ENCODE results near the gene CASP7. TPM values are rescaled to one million over a fixed set of nuclear protein-coding genes. Genes with fewer than 3 reads are reported as not detected.

CASP7 gene
- total RNA-seq, 2 donors from 2014 or later, result 23.1 to 27.5 TPM

GRCh38 chr10:113641702-113642101 is 38.0 kb upstream of the CASP7 start:
- Histone ChIP-seq H3K27me3 (replicated peaks; ENCODE audit: insufficient read depth) (no peaks in the 10 kb centered on the region), H3K36me3 (no peaks in the 10 kb centered on the region), H3K27ac (no peak overlapping the region), H3K4me3 (no peak overlapping the region), H3K9me3 (no peaks in the 10 kb centered on the region), H3K4me1 (replicated peaks) (no peaks in the 10 kb centered on the region)
- intact Hi-C loops (cut with DNase I), result no loop called here
- DNase-seq (ENCODE audit: low spot score), result no peak
- no peak for TF ChIP-seq POLR2A (IDR thresholded peaks at IDR 0.05)
- no peak for TF ChIP-seq POLR2AphosphoS5 (IDR thresholded peaks at IDR 0.05)
- no peak for TF ChIP-seq CTCF (IDR thresholded peaks at IDR 0.05)
- WGBS, result 73% methylated on average over 4 of the region's 4 CpGs

GRCh38 chr10:113643183-113643582 is 36.5 kb upstream of the CASP7 start:
- H3K27me3 ChIP-seq (replicated peaks; ENCODE audit: insufficient read depth), result no peaks in the 10 kb centered on the region

GRCh38 chr10:113644185-113645120 is 35.3 kb upstream of the CASP7 start:
- Histone ChIP-seq H3K27ac (no peak overlapping the region), H3K4me3 (no peak overlapping the region), H3K27me3 (replicated peaks; ENCODE audit: insufficient read depth) (no peaks in the 10 kb centered on the region), H3K9me3 (no peaks in the 10 kb centered on the region), H3K36me3 (no peaks in the 10 kb centered on the region), H3K4me1 (replicated peaks) (no peaks in the 10 kb centered on the region)
- DNase-seq (ENCODE audit: low spot score), result no peak
- intact Hi-C loops (cut with DNase I), result no loop called here
- TF ChIP-seq POLR2A (IDR thresholded peaks at IDR 0.05) (no peak), POLR2AphosphoS5 (IDR thresholded peaks at IDR 0.05) (no peak), CTCF (IDR thresholded peaks at IDR 0.05) (no peak)
- 26% methylated on average over 7 of the region's 7 CpGs for WGBS

More at GRCh38 chr10:113643183-113643582, 36.5 kb upstream of the CASP7 start:
- no peaks in the 10 kb centered on the region for H3K4me1 ChIP-seq (replicated peaks)
- 50% methylated on average over 4 of the region's 4 CpGs for WGBS
- H3K9me3 ChIP-seq, result no peaks in the 10 kb centered on the region
- H3K4me3 ChIP-seq, result no peak overlapping the region
- H3K36me3 ChIP-seq, result no peaks in the 10 kb centered on the region
- TF ChIP-seq POLR2AphosphoS5 (IDR thresholded peaks at IDR 0.05) (no peak), POLR2A (IDR thresholded peaks at IDR 0.05) (no peak), CTCF (IDR thresholded peaks at IDR 0.05) (no peak)
- intact Hi-C loops (cut with DNase I), result no loop called here
- H3K27ac ChIP-seq, result no peak overlapping the region
- no peak for DNase-seq (ENCODE audit: low spot score)

- DNase-seq (ENCODE audit: low spot score), result no peak
- WGBS, result 86% methylated on average over 10 of the region's 10 CpGs
Observed at GRCh38 chr10:113646336-113647201, 33.1 kb upstream of the CASP7 start.

More at GRCh38 chr10:113646336-113647201, 33.1 kb upstream of the CASP7 start:
- Histone ChIP-seq H3K36me3 (no peaks in the 10 kb centered on the region), H3K4me3 (no peak overlapping the region), H3K27ac (no peak overlapping the region), H3K27me3 (replicated peaks; ENCODE audit: insufficient read depth) (no peaks in the 10 kb centered on the region), H3K9me3 (no peaks in the 10 kb centered on the region), H3K4me1 (replicated peaks) (no peaks in the 10 kb centered on the region)
- intact Hi-C loops (cut with DNase I), result no loop called here
- TF ChIP-seq CTCF (IDR thresholded peaks at IDR 0.05), result no peak
- TF ChIP-seq POLR2A (IDR thresholded peaks at IDR 0.05), result no peak
- TF ChIP-seq POLR2AphosphoS5 (IDR thresholded peaks at IDR 0.05), result no peak

All from prostate gland (tissue), 2 donors.